Coronary artery (tissue), 2 donors: ENCODE measurements around the gene SYNPO.

Experiments used
- DNase-seq: peaks from one replicate; pipeline ENCODE4 v3.0.0-alpha.2; 2017; ENCODE audit warnings: low spot score
- H3K27ac ChIP-seq, 2 donors: fragments of 200-600 bp; sonication (generic); one replicate each; pipeline ENCODE4 v1.5.1; 2016 to 2019
- H3K4me3 ChIP-seq: fragments of 200-600 bp; sonication (generic); 2 replicates; pipeline ENCODE4 v1.5.1; 2016; ENCODE audit warnings: mild to moderate bottlenecking, moderate library complexity
- CTCF ChIP-seq: fragments of 200-600 bp; sonication (generic); IDR thresholded peaks from one replicate; pipeline ENCODE4 v1.5.1; 2019; ENCODE audit warnings: antibody characterized with exemption

Gene SYNPO

GRCh38 chr5:150618163-150618562 is 22.3 kb upstream of the SYNPO start:
- Histone ChIP-seq H3K4me3 (no peak overlapping the region), H3K27ac (peak overlapping the region; percentile 91 to 93)
- DNase-seq, result no peak
- TF ChIP-seq CTCF, result no peak

DNA sequence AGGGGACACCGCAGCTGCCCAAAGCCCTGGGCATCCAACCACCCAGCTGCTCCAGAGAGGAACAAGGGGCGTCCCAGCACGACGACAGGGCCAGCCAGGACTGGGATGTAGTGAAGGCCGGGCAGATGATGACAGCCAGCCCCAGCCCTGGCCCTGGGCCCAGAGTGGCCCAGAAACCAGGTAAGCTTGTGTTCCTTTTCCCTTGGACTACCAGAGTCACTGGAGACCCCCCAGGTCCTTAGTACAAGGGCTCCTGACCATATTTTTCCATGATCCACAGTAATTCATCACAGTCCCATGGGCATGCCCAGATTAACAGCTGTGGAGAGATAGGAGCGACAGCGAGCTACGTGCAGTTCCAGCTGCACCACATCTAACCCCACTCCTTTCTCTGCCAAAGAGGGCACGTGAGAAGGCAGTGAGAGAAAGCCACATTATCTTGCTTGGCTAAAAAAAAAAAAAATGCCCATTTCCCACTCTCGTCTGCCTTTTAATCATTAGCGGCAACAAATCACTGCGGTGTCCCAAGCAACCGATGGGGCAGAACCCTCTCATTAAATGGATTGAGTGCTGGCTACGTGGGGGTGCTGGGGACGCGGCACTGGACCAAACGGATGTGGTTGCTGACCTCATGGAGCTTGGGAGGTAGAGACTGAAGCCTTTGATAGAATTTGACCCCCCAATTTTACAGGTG is 21.7 kb upstream of the SYNPO start:
- Histone ChIP-seq H3K27ac (peak overlapping the region; percentile 91 to 93), H3K4me3 (peak overlapping the region; percentile 38)
- peak; percentile 84 for DNase-seq
- TF ChIP-seq CTCF, result no peak

- DNase-seq, result peak; percentile 85
- no peak for TF ChIP-seq CTCF
- Histone ChIP-seq H3K4me3 (peak overlapping the region; percentile 38), H3K27ac (peak overlapping the region; percentile 91 to 93)
Observed at GRCh38 chr5:150619359-150620230, 20.9 kb upstream of the SYNPO start.

GRCh38 chr5:150621301-150621700 is 19.2 kb upstream of the SYNPO start:
- Histone ChIP-seq H3K27ac (peak overlapping the region; percentile 49 to 100), H3K4me3 (no peak overlapping the region)
- no peak for TF ChIP-seq CTCF
- no peak for DNase-seq

DNA sequence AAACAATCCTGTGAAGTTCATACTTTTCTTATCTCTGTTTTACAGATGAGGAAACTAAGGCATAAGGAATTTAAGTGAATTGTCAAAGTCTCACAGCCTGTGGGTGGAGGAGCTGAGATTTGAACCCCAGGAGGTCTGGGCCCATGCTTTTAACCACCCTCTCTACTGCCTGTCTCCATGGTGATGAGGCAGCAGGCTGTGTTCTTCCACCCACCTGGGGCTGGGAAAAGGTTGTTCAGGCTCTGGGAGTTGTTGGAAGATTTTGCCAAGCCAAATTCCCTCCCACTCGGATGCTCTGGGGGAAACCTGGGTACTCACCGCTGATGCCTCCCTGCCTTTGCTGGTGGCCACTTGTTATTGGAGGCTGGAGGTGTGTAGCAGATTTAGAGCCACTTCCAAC is 18.3 kb upstream of the SYNPO start:
- H3K27ac ChIP-seq, result peak overlapping the region; percentile 27 to 100
- no peak for DNase-seq
- no peak overlapping the region for H3K4me3 ChIP-seq
- TF ChIP-seq CTCF, result no peak

- TF ChIP-seq CTCF, result no peak
- DNase-seq, result no peak
- Histone ChIP-seq H3K4me3 (peak overlapping the region; percentile 99), H3K27ac (peak overlapping the region; percentile 99 to 100)
Observed at GRCh38 chr5:150623152-150623877, 17.1 kb upstream of the SYNPO start.
